ENCODE data around the gene PTPRN2.
"Not testable (repeated sequence)": the region's sequence is repeated elsewhere in the genome, so short reads cannot be mapped to it uniquely, and the experiment has no call there.

PTPRN2 gene

DNA sequence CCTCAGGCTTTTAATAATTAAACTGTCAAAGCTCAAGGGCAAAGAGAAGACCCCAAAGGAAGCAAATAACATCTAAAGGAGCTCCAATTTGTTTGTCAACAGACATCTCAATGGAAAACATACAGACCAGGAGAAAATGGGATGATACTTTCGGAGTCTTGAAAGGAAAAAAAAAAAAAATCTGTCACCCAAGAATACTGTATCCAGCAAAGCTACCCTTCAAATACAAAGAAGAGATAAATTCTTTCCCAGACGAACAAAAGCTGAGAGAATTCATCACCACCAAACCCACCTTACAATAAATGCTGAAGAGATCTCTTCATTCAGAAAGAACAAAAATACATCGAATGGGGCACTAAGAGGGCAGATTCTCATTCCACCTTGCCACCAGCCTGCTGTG lies 232.8 kb downstream of the PTPRN2 start:
- TF ChIP-seq, protein P1, sequence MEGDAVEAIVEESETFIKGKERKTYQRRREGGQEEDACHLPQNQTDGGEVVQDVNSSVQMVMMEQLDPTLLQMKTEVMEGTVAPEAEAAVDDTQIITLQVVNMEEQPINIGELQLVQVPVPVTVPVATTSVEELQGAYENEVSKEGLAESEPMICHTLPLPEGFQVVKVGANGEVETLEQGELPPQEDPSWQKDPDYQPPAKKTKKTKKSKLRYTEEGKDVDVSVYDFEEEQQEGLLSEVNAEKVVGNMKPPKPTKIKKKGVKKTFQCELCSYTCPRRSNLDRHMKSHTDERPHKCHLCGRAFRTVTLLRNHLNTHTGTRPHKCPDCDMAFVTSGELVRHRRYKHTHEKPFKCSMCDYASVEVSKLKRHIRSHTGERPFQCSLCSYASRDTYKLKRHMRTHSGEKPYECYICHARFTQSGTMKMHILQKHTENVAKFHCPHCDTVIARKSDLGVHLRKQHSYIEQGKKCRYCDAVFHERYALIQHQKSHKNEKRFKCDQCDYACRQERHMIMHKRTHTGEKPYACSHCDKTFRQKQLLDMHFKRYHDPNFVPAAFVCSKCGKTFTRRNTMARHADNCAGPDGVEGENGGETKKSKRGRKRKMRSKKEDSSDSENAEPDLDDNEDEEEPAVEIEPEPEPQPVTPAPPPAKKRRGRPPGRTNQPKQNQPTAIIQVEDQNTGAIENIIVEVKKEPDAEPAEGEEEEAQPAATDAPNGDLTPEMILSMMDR (conservative IDR thresholded peaks at IDR 0.05; ENCODE audit: low read length): no peak
- H3K4me3 ChIP-seq (ENCODE audit: low read length): no peak overlapping the region
- DNase-seq (ENCODE audit: low read depth): no peak

DNA sequence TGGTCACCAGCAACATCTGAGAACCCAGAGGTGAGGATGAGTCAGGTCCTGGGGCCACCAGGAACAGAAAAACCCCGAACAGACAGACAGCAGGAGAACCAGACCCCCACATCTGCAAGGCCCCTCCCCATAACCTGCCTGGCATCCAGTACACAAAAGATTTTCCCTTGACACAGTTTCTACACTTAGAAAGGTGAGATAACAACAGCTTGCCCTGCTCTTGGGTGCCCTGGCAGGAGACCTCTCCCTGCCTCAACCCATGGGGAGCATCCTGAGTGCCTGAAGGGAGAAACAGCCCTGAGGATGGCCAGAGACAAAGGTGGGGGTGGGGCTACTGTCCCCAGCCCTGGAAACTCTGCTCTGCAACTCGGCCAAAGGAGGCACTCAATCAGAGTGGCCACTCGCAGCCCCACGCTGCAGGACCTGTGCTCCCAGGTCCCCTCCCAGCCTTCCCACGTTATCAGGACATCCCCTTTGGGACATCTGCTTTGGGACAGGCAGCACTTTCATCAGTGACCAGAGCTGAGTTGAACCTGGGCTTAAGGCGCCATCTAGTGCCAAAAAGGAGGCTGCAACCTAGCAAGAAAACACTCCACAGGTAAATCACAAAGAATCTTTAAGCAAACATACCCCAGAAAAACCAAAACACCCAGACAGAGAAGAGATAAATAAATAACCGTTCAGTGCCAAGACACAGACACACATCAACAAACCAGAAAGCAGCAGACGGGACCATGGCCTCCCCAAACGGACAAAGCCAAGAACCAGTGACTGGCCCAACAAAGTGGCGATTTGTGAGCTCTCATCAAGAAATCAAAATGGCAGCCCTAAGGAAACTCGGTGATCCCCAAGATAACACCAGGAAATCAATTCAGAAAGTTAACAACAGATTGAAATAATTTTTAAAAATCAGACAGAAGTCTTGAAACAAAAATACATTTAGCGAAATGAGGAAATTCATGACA lies 233.7 kb downstream of the PTPRN2 start:
- no peak for DNase-seq (ENCODE audit: low read depth)
- TF ChIP-seq, protein P1 (conservative IDR thresholded peaks at IDR 0.05; ENCODE audit: low read length): no peak
- H3K4me3 ChIP-seq (ENCODE audit: low read length): no peak overlapping the region

DNA sequence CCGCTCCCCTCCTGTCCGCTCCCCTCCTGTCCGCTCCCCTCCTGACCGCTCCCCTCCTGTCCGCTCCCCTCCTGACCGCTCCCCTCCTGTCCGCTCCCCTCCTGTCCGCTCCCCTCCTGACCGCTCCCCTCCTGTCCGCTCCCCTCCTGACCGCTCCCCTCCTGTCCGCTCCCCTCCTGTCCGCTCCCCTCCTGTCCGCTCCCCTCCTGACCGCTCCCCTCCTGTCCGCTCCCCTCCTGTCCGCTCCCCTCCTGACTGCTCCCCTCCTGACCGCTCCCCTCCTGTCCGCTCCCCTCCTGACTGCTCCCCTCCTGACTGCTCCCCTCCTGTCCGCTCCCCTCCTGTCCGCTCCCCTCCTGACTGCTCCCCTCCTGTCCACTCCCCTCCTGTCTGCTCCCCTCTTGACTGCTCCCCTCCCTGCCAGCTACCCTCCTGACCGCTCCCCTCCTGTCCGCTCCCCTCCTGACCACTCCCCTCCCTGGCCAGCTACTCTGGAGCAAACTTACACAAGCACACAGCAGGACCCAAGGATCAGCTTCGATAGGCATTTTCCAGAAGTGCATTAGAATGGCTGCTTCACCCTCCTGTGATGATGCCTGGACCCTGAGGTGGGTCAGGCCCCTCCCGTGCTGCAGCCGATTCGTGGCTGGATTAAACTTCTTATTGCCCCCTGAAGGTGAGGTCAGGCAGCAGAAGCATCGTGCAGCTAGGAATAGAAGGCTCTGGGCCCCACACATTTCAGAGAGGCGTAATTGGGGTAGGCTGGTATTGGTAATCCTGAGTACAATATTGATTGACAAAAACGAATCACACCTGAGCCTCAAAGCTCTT lies 235.5 kb downstream of the PTPRN2 start:
- not testable (repeated sequence) for DNase-seq (ENCODE audit: low read depth); H3K4me3 ChIP-seq (ENCODE audit: low read length)

DNA sequence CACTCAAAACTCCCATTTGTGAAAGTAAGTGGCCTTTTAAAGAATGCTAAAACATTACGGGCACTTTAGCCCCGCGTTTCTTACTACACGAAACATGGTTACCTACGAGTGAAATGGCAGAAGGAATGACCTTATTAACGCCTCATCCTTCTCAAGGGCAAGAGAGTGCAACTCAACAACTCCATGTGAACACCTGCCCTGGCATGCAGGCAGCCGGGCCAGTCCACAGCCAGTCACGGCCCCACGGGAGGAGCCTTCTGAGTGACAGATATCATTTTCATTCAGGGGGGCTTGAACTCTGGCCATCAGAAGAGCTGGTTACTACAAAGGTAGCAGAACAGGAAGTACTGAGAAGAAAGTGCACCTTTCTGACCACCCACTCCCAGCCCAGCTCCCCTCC lies 236.1 kb downstream of the PTPRN2 start:
- no peak for DNase-seq (ENCODE audit: low read depth)
- TF ChIP-seq, protein P1 (conservative IDR thresholded peaks at IDR 0.05; ENCODE audit: low read length): no peak
- H3K4me3 ChIP-seq (ENCODE audit: low read length): no peak overlapping the region

DNA sequence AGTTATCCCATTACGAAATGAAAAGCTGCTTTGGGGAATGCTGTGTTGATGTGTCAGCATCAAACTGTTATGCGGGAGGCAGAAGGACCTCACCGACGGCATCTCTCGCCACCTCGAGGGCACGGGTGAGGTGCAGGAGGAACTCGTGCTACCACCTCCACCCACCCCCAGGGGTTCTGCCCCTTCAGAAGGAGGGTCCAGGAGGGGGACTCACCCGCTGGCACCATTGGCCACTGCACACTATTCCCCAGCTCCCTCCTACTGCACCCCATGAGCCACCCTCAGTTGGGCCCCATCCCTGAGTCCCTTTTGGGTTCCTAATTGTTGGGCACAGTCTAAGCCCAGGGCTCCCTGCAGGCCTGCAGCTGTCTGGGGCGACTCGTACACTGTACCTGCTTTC lies 236.6 kb downstream of the PTPRN2 start:
- TF ChIP-seq, protein P1 (conservative IDR thresholded peaks at IDR 0.05; ENCODE audit: low read length): no peak
- no peak overlapping the region for H3K4me3 ChIP-seq (ENCODE audit: low read length)
- DNase-seq (ENCODE audit: low read depth): no peak

DNA sequence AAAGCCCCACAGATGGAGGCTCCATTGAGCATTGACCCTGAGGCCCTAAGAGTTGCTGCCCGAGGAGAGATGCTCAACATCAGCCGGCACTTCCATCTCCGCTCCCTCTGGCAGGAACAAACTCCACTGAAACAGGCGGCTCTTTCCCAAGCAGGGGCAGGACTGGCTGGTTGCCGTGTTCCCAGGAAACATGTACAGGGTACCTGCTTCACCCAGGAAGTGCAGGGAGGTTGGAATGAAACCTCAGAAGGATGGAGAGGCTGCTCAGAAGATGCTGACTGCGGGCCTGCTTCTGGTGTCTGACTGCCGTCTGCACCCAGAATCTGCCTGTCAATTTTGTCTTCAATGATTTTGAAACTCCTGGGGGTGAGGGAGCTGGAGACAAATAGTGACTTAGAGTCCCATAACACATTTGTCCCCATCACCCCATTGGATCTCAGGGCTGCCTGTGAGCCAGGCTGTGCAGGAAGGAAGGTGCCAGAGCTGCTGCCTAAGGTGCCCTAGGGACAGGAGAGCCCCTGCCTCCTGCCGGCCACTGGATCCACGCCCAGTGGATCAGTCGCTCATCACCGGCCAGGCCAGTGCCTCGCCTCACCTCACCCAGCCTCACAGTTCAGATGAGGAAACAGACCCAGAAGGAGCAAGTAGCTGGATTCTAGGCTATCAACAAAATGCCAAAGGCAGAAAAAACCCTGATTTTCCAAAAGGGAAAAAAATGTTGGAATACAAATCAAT lies 237.3 kb downstream of the PTPRN2 start:
- TF ChIP-seq, protein P1 (conservative IDR thresholded peaks at IDR 0.05; ENCODE audit: low read length): no peak
- no peak overlapping the region for H3K4me3 ChIP-seq (ENCODE audit: low read length)
- DNase-seq (ENCODE audit: low read depth): no peak

DNA sequence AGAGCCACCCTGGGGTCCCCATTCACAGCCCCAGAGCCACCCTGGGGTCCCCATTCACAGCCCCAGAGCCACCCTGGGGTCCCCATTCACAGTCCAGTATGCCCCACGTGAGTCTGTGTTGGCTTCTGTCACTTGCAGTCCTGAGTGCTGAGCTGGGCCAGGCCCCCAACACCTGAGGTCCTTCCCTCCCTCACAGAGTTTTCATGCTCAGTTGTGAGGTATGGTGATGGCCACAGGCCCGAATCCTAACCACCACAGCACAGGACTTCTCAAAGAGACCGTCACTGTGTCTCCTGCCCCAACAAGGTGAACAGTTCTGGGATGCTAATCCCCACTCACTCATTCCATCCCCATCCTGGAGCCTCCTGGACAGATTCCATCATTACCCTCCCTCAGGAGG lies 239.2 kb downstream of the PTPRN2 start:
- TF ChIP-seq, protein P1 (conservative IDR thresholded peaks at IDR 0.05; ENCODE audit: low read length): no peak
- H3K4me3 ChIP-seq (ENCODE audit: low read length): no peak overlapping the region
- DNase-seq (ENCODE audit: low read depth): no peak

DNA sequence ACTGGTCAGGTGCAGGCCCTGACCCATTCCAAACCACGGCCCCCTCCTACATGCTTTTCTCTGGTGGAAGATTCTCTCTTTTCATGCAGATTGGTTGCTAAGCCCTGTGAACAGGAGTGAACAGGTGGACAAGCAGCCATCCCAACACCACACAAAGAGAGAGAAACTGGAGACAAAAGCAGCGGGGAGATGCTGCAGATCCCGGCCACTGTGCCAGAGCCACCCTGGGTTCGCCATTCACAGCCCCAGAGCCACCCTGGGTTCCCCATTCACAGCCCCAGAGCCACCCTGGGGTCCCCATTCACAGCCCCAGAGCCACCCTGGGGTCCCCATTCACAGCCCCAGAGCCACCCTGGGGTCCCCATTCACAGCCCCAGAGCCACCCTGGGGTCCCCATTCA lies 239.6 kb downstream of the PTPRN2 start:
- not testable (repeated sequence) for DNase-seq (ENCODE audit: low read depth); H3K4me3 ChIP-seq (ENCODE audit: low read length)

Data from AG10803 (cell line).